Motor neuron (in vitro differentiated cells): ENCODE data around the gene GTSE1. TPM values are rescaled to one million over a fixed set of nuclear protein-coding genes. Genes with fewer than 3 reads are reported as not detected.

Experiments used
- ATAC-seq, 8 experiments: fragments of 200-7000 bp; cut with Tn5 transposase; replicated peaks in 6 of 8; 2 replicates each; pipeline ENCODE4 v1.8.0; 2021; ENCODE audit warnings: mild to moderate bottlenecking in 8 of 8, moderate library complexity in 8 of 8
- H3K27ac ChIP-seq, 2 donors: fragments of 250-450 bp; sonication (Bioruptor Pico); 2 replicates each; pipeline ENCODE4 v1.9.0; 2021; ENCODE audit warnings: antibody characterized with exemption in 2 of 2, mild to moderate bottlenecking in 2 of 2, moderate library complexity in 1 of 2
- H3K4me1 ChIP-seq, 2 donors: fragments of 250-450 bp; sonication (Bioruptor Pico); replicated peaks in 1 of 2; 2 replicates each; pipeline ENCODE4 v1.6.1; 2021; ENCODE audit warnings: antibody characterized with exemption in 2 of 2, mild to moderate bottlenecking in 2 of 2, moderate library complexity in 1 of 2
- H3K4me3 ChIP-seq, 5 donors: fragments of 250-450 bp; sonication (Bioruptor Pico); 2 replicates each; pipeline ENCODE4 v1.9.0; 2021; ENCODE audit warnings: antibody characterized with exemption in 5 of 5, mild to moderate bottlenecking in 5 of 5, moderate library complexity in 4 of 5
- WGBS, 10 experiments: fragments of 450-650 bp; shearing (Covaris generic); methylation state at CpG; one replicate each; pipeline ENCODE4 v1.0.0; 2022; 5-methylcytosine and 5-hydroxymethylcytosine counted together
- in situ Hi-C, 9 experiments: fragments of 400-800 bp; cut with MboI; loops; one replicate each; pipeline ENCODE4 v1.15.0; 2021; ENCODE audit warnings: low sequenced_read_pairs in 9 of 9, low pct_unique_long_range_greater_than_20kb in 2 of 9; ENCODE audit not compliant: unreplicated experiment in 9 of 9
- total RNA-seq, 8 experiments: library from RNA; unstranded; fragments of 300-600 nt; gene quantifications; 2 replicates each; pipeline versions ENCODE4 v1.2.3 to v1.2.4, GENCODE V29; 2022

Gene GTSE1
- total RNA-seq, 8 experiments from 2014 or later, result 0.20 to 24.9 (median 1.8) TPM

- Histone ChIP-seq H3K27ac (no peak overlapping the region), H3K4me3 (no peak overlapping the region), H3K4me1 (peaks cover 0 to 6% of the 10 kb centered on the region in 2 donors)
- ATAC-seq, result no peak
- in situ Hi-C loops, result loop anchor here in 6 of 9 experiments (10.0 to 25.0 kb wide), 2 partner anchors 182 to 190 kb away; partner anchors contain the start of gene CELSR1 (in 3 of the 6)
- 81 to 100% (median 94%) methylated on average over 1 to 5 of the region's 7 CpGs; no CpG with 5 or more reads in 6 of the 10 experiments for WGBS, 10 experiments
Measured at GRCh38 chr22:46354993-46355305, 58.3 kb downstream of the GTSE1 start.

- Histone ChIP-seq H3K27ac (no peak overlapping the region), H3K4me3 (no peak overlapping the region), H3K4me1 (peaks cover 0 to 3% of the 10 kb centered on the region in 2 donors)
- ATAC-seq, result peak; percentile 37 to 83 (median 56)
- 20 to 67% (median 56%) methylated on average over 2 to 5 of the region's 22 CpGs; no CpG with 5 or more reads in 5 of the 10 experiments for WGBS, 10 experiments
- in situ Hi-C loops, result loop anchor here in 6 of 9 experiments (10.0 to 25.0 kb wide), 2 partner anchors 182 to 189 kb away; partner anchors contain the start of gene CELSR1 (in 3 of the 6)
Measured at GRCh38 chr22:46355369-46355995, 58.8 kb downstream of the GTSE1 start.

GRCh38 chr22:46355996-46356471, 59.4 kb downstream of the GTSE1 start:
- Histone ChIP-seq H3K4me1 (peaks cover 0 to 3% of the 10 kb centered on the region in 2 donors), H3K4me3 (no peak overlapping the region), H3K27ac (no peak overlapping the region)
- peak in 3 of 8 experiments; percentile 1 to 3 (median 2) for ATAC-seq
- in situ Hi-C loops, result loop anchor here in 6 of 9 experiments (10.0 to 25.0 kb wide), 2 partner anchors 181 to 189 kb away; partner anchors contain the start of gene CELSR1 (in 3 of the 6)
- 94 to 98% methylated on average over 3 to 6 of the region's 12 CpGs; no CpG with 5 or more reads in 8 of the 10 experiments for WGBS, 10 experiments

- in situ Hi-C loops, result loop anchor here in 6 of 9 experiments (10.0 to 25.0 kb wide), 2 partner anchors 181 to 188 kb away; partner anchors contain the start of gene CELSR1 (in 3 of the 6)
- WGBS, 10 experiments, result 86 to 100% (median 100%) methylated on average over 1 to 5 of the region's 23 CpGs; no CpG with 5 or more reads in 5 of the 10 experiments
- Histone ChIP-seq H3K4me1 (peaks cover 0 to 3% of the 10 kb centered on the region in 2 donors), H3K4me3 (no peak overlapping the region), H3K27ac (no peak overlapping the region)
- ATAC-seq, result peak in 1 of 8 experiments; percentile 6
Measured at GRCh38 chr22:46356496-46357480, 60.1 kb downstream of the GTSE1 start.

- in situ Hi-C loops, result loop anchor here in 6 of 9 experiments (10.0 to 25.0 kb wide), 2 partner anchors 179 to 187 kb away; partner anchors contain the start of gene CELSR1 (in 3 of the 6)
- WGBS, 10 experiments, result 80 to 92% methylated on average over 1 to 2 of the region's 19 CpGs; no CpG with 5 or more reads in 8 of the 10 experiments
- Histone ChIP-seq H3K27ac (no peak overlapping the region), H3K4me3 (no peak overlapping the region), H3K4me1 (peaks cover 0 to 3% of the 10 kb centered on the region in 2 donors)
- peak in 2 of 8 experiments; percentile 7 to 34 for ATAC-seq
Measured at GRCh38 chr22:46357711-46358520, 61.2 kb downstream of the GTSE1 start.

- in situ Hi-C loops, result loop anchor here in 6 of 9 experiments (10.0 to 25.0 kb wide), 2 partner anchors 179 to 186 kb away; partner anchors contain the start of gene CELSR1 (in 3 of the 6)
- no peak for ATAC-seq
- peaks cover 0 to under 1% of the 10 kb centered on the region in 2 donors for H3K4me1 ChIP-seq
- no peak overlapping the region for H3K27ac ChIP-seq
- WGBS, 10 experiments, result 78 to 100% (median 85%) methylated on average over 1 to 4 of the region's 6 CpGs; no CpG with 5 or more reads in 4 of the 10 experiments
- no peak overlapping the region for H3K4me3 ChIP-seq
Measured at GRCh38 chr22:46358766-46359165, 62.1 kb downstream of the GTSE1 start.

- H3K27ac ChIP-seq, result no peak overlapping the region
- ATAC-seq, result no peak
- H3K4me1 ChIP-seq, result peaks cover 0 to 5% of the 10 kb centered on the region in 2 donors
- in situ Hi-C loops, result loop anchor here in 6 of 9 experiments (10.0 to 25.0 kb wide), 2 partner anchors 178 to 185 kb away; partner anchors contain the start of gene CELSR1 (in 3 of the 6)
- 70 to 97% (median 91%) methylated on average over 4 to 6 of the region's 14 CpGs; no CpG with 5 or more reads in 4 of the 10 experiments for WGBS, 10 experiments
- no peak overlapping the region for H3K4me3 ChIP-seq
Measured at GRCh38 chr22:46359362-46359761, 62.7 kb downstream of the GTSE1 start.

- WGBS, 10 experiments, result 40 to 100% (median 72%) methylated on average over 1 to 4 of the region's 5 CpGs; no CpG with 5 or more reads in 2 of the 10 experiments
- H3K4me3 ChIP-seq, result no peak overlapping the region
- peaks cover 0 to 6% of the 10 kb centered on the region in 2 donors for H3K4me1 ChIP-seq
- no peak for ATAC-seq
- in situ Hi-C loops, result loop anchor here in 4 of 9 experiments (10.0 to 25.0 kb wide), 2 partner anchors 177 to 185 kb away; partner anchors contain the start of gene CELSR1 (in 3 of the 4)
- H3K27ac ChIP-seq, result no peak overlapping the region
Measured at GRCh38 chr22:46360097-46360496, 63.4 kb downstream of the GTSE1 start.

GRCh38 chr22:46360891-46361290, 64.2 kb downstream of the GTSE1 start:
- in situ Hi-C loops, result loop anchor here in 4 of 9 experiments (10.0 to 25.0 kb wide), 2 partner anchors 176 to 184 kb away; partner anchors contain the start of gene CELSR1 (in 3 of the 4)
- Histone ChIP-seq H3K27ac (no peak overlapping the region), H3K4me3 (no peak overlapping the region), H3K4me1 (peaks cover 0 to 6% of the 10 kb centered on the region in 2 donors)
- WGBS, 10 experiments, result 53 to 100% (median 89%) methylated on average over 1 to 10 of the region's 10 CpGs
- no peak for ATAC-seq

- Histone ChIP-seq H3K27ac (no peak overlapping the region), H3K4me1 (peaks cover 0 to 6% of the 10 kb centered on the region in 2 donors), H3K4me3 (no peak overlapping the region)
- in situ Hi-C loops, result loop anchor here in 4 of 9 experiments (10.0 to 25.0 kb wide), 2 partner anchors 175 to 183 kb away; partner anchors contain the start of gene CELSR1 (in 3 of the 4)
- WGBS, 10 experiments, result 67 to 100% (median 86%) methylated on average over 1 to 6 of the region's 11 CpGs; no CpG with 5 or more reads in 3 of the 10 experiments
- ATAC-seq, result peak in 1 of 8 experiments; percentile 8
Measured at GRCh38 chr22:46361826-46362202, 65.1 kb downstream of the GTSE1 start.

GRCh38 chr22:46362203-46362933, 65.7 kb downstream of the GTSE1 start:
- in situ Hi-C loops, result loop anchor here in 4 of 9 experiments (10.0 to 25.0 kb wide), 2 partner anchors 175 to 182 kb away; partner anchors contain the start of gene CELSR1 (in 3 of the 4)
- ATAC-seq, result peak in 1 of 8 experiments; percentile 15
- H3K4me1 ChIP-seq, result peaks cover 0 to 6% of the 10 kb centered on the region in 2 donors
- no peak overlapping the region for H3K4me3 ChIP-seq
- no peak overlapping the region for H3K27ac ChIP-seq
- 35 to 100% (median 94%) methylated on average over 1 to 13 of the region's 25 CpGs; no CpG with 5 or more reads in 5 of the 10 experiments for WGBS, 10 experiments
